LoVo (cell line): Measurements from ENCODE around the gene CALN1.
"Not testable (repeated sequence)": the region's sequence is repeated elsewhere in the genome, so short reads cannot be mapped to it uniquely, and the experiment has no call there.

Source experiments
- DNase-seq: peaks from one replicate; pipeline ENCODE4 v3.0.0-alpha.2; 2016; ENCODE audit warnings: low spot score

The CALN1 gene

DNA sequence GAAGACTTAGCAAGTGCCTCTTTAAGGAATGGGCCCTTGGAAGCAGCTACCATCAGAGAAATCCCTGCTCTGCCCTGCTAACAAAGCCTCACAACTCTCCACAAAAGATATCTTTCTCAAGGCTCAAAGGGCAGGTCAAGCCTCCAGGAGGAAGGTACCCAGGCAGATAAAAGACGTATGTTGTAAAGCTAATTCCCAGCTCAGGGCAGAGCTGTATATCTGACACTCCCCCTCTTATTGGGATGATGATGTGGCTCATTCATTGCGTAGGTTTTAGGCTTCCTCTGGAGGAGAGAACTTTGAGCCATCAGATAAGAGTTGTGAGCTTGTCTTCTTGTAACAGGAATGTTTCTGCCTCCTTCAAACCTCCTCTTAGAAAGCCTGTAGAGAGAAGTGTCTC, 145.4 kb downstream of the CALN1 start:
- DNase-seq: no peak

DNA sequence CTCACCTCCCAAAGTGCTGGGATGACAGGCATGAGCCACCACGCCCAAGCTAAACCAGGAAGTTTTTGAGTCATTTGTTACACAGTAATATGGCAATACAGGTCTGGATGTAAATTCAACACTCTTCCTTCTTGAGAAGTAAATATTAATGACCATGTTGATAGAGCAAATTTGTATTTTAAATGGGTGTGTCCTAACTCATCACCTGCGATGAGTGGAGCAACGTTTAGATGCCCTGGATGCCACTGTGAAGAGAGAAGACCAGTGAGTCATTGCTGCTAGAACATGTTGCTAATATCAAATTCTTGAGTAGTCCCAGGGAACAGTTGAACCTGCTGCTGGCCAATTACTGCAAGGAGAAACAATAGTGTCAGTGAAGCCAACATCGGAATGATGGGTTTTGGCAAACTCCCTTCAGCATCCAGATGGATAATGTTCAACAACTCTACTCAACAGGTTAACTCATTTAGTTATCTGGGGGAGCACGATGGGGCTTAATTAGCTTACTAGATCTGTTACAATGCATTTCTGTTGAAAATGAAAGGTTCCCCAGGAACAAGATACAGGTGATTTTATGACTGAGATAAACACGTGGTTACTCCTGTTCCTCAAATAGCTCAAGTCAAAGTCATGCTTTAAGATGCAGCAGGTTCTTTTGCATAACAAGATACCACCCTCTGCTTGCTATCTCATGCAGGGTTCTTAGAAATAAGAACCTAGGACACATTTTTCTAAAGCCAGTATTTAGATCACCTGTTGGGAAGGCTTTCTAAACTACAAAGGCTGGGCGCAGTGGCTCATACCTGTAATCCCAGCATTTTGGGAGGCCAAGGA, 146.8 kb downstream of the CALN1 start:
- no peak for DNase-seq

DNA sequence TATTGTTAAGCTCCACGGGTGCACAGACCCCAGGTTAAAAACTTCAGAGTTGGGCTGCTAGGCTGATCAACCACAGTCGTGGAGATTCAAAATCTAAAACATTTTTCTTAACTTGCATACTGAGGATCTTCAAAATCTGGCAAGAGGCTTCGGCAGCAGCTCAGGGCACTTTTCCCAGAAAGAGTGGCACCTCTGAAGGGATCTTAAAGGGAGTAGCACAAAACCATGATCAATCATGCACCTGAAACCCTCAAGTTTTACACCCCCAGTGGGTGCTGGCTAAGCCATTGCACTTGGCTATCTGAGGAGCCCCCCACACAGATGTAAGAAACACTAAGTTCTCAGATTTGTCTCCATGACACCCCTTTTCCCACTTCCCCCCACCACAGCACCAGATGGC, 151.7 kb downstream of the CALN1 start:
- DNase-seq: no peak

DNA sequence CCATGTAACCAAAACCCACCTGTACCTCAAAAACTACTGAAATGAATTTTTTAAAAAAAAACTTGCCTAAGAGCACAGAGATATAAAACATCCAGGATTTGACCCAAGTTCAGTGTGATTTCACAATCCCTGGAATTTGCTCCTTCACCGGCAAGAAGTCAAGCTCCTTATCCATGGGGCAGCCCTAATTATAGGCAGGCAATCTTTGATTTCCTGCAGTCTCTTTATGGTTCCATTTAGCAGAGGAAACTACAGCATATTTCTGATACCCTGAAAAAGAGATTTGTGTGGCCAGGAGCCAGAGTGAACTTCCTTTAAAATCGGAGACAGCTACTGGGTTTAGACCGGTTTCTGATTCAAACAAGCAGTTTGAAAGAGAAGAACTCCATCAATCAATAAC, 154.1 kb downstream of the CALN1 start:
- DNase-seq: no peak

DNA sequence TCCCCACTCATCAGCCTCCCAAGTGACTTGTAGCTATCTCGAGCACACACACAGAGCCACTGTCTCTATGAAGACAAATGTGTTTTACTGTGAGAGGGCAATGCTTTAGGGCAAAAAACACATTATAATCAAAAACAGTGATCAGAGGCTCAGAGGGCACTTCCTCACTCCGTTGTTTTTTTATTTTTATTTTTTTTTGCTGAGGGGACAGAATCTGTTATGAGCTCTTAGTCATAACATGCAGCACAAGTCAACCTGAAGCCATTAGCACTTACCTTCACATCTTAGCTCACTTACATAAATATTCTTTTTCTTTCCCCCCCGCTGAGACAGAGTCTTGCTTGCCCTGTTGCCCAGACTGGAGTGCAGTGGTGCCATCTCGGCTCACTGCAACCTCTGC, 157.7 kb downstream of the CALN1 start:
- DNase-seq: no peak

DNA sequence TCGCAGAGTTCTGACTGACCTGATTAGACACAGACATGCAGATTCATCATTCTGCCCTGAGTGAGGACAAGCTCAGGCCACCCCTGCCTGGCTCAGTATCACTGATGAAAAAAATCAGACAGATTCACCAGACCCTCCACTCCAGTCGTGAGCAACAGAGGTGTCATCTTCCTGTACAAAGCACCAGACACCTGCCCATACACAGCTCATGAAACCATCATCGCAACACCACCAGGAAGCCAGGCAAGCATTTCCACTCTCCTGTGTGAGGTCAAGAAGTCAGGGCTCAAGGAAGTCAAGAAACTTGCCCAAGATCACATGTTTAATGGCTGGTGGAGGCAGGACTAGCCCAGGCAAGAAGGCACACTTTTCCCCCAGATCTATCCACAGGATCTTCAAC, 163.0 kb downstream of the CALN1 start:
- no peak for DNase-seq

DNA sequence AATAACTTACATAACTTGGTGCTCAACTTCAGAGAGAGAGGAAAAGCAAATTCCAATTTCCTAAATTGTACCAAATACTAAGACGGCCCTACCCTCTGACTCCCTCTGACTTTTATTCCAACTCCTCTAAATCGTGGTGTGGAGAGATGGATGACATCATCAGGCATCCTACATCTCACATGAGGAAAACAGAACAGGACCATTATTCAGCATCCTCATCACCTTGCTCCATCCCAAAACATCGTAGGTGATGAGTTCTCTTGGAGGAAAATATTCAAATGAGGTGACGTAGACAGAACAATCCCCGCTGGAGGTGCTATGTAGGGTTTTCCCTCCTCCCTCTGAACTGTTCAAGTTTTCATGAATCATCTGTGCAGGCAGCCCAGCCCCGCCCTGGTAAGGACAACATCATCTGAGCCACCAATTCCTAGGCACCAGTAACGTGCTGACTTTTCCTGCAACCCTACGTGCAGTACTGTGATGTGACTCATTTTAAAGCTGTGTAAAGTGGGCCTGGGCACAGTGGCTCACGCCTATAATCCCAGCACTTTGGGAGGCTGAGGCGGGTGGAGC, 167.2 kb downstream of the CALN1 start:
- peak; percentile 32 for DNase-seq

DNA sequence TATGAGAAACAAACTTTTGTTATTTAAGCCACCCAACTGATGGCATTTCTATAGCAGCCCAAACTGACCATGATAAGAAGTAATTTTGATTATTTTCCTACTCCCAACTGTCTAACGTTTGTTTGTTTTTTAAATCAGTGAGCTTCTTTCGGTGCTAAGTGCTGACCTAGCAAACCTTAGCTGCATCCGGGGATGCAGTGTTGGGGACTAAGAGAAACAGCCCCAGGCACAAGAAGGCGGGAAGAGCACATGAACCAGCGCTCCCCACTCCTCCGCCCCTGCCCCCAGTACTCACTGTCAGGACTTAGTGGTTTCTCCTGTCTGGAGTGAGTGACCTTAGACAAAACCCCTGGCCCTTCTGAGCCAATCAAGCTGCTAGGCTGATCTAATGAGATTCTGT, 168.8 kb downstream of the CALN1 start:
- DNase-seq: no peak

DNA sequence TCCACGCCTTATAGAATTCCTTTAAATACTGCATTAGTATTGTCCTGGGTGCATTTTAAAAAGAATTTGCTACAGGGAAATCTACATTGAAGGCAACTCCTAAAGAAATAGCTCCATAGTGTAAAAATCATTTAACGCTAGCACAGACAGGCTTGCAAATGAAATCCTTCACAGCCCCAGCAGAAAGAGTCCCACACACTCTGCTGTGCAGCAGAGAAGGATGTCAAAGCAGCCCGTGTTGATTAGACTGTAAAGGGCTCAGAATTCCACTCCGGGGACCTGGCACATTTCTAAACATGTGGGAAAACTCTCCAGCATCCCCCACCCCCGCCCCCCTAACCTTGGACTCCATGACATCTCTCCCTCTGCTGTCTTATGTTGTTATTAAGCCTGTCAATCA, 176.8 kb downstream of the CALN1 start:
- DNase-seq: no peak

DNA sequence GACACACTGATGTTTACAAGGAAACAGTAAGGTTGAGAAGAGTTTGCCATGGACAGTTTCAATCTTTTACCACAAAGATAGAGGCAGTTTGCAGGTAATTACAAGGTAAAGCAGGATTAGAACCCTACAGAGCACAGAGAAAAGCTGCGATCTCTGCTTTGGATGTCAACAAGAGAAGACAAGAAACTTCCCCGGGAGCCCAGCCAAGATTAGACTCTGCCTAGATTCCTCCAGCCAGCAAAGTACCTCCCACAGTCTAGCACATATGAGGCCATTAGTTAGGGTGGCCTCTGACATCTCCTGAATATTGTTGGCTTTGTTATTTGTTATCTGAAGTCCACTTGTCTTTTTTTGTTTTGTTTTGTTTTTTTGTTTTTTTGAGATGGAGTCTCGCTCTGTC, 178.1 kb downstream of the CALN1 start:
- no peak for DNase-seq

DNA sequence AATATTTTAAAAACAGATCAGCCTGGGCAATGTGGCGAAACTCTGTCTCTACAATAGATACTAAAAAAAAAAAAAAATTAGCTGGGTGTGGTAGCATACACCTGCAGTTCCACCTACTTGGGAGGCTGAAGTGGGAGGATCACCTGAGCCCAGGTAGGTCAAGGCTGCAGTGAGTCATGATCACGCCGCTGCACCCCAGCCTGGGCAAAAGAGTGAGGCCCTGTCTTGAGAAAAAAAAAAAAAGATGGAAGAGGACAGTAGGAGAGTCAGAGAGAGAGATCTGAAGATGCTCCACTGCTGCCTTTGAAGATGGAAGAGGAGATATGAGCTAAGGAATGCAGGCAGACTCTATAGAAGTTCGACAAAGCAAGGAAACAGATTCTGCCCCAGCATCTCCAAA, 181.9 kb downstream of the CALN1 start:
- DNase-seq: no peak

DNA sequence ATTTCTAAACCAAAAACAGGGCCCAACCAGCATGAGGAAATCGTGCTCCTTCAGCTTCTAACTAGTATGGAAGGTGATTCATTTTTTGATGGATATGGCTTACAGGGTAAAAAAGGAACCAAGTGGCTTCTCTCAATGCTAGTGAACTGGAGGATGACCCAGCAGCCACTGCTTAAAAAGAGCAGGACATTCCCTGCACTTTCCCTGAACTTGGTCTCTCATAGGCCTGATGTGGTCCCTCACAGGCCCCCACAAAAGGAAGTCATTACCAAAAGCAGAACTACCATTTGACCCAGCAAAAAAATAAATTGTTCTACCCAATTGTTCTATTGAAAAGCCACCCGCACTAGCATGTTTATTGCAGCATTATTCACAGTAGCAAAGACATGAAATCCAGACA, 188.8 kb downstream of the CALN1 start:
- DNase-seq: no peak

DNA sequence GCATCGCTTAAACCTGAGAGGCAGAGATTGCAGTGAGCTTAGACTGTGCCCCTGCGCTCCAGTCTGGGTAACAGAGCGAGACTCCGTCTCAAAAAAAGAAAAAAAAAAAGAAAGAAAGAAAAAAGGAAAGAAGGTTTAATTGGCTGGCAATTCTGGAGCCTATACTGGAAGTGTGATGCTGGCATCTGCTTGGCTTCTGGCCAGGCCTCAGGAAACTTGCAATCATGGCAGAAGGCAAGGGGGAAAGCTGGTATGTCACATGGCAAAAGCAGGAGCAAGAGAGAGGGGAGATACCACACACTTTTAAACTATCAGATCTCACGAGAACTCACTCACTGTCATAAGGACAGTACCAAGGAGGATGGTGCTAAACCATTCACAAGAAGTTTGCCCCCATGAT, 190.0 kb downstream of the CALN1 start:
- DNase-seq: no peak

DNA sequence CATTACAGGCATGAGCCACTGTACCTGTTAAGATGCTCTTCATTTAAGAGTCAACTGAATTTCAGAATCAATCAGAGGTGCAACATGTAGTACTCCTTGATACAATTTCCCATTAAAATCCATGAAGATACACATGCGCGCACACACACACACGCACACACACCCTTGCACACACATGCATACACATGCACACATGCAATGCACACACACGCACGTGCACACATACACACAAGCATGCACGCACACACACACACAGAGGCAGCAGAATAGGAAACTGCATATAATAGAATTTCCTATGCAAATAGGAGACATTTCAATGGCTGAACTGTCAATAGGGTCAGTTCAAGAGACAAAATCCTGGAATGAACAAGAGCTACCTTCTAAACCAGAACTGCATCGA, 192.6 kb downstream of the CALN1 start:
- no peak for DNase-seq

DNA sequence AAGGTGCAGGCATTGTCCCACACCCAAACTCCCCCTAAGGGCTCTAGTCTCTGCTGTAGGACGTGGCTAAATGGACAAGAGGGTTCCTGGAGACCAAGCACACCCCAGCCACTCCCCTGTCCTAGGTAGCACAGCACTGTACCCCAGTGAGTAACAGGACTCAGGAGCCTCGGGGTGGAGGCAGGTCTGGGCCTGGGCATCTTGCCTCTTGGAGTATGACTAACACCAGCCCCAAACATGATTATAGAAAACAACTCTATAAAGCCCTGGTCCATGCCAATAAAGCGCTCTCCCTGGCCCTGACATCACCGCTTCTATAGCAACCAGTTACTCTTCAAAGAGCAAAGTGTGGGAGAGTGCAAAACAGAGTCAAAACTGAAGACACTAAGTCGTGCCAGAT, 195.0 kb downstream of the CALN1 start:
- peak; percentile 42 for DNase-seq

DNA sequence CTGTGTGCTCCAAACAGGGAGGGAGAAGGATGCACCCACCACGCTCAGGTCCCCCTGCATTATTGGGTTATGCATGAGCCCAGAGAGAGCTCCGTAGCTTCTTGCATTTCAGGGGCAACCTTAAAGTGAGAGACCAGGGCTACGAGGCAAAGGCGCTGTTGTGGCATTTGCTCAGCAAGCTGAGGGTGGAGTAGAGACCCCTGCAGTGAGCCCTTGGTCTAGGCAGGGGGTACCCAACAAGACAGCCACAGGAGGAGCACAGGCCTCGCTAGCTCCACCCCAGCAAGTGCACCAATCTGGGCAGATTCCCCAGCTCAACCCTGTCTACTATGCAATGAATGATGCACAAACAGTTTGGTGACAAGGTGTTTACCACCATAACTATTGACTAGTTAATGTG, 198.4 kb downstream of the CALN1 start:
- DNase-seq: no peak

DNA sequence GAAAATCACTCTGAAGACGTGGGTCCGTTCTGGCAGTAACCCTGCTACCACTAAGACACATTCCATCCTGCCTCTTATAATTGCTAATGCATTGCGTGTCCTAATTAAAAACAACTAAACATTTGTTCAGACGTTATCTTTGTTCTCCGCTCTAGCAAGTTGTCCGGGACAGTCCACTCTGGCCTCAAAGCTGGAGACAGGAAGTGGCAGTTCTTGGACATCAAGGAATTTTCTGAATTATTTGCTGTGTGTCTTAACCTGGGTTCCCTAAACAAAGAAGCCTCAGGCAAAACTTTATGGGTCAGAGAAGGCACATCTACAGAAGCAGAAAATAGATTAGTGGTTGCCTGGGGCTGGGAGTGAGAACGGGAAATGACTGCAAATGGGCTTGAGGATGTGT, 199.1 kb downstream of the CALN1 start:
- no peak for DNase-seq

DNA sequence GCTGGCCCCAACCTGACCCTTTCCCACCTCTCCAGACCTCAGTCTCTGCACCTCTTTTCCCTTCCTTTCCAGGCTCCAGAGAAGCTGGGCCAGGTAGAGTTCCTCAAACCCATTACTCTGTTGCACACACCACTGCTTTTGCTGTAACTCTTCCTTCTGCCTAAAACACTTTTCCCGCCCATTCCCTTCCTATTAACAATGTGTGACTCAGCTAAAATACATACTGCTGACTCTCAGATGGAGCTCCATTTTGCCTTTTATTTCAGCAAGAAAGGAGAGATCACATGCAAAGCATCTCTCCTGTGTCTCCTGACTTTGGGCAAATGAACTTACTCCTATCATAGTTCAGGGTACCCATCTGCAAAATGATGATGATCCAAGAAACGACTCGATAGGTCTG, 201.0 kb downstream of the CALN1 start:
- DNase-seq: no peak

DNA sequence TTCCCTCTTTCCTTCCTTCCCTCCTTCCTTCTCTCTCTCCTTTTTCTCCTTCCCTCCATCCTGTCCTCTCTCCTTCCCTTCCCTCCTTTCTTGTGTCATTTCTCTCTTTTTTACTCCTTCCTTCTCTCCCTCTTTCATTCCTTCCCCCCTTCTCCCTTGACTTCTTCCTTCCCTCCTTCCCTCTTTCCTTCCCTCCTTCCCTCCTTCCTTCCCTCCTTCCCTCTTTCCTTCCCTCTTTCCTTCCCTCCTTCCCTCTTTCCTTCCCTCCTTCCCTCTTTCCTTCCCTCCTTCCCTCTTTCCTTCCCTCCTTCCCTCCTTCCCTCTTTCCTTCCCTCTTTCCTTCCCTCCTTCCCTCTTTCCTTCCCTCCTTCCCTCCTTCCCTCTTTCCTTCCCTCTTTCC, 203.1 kb downstream of the CALN1 start:
- DNase-seq: not testable (repeated sequence)

DNA sequence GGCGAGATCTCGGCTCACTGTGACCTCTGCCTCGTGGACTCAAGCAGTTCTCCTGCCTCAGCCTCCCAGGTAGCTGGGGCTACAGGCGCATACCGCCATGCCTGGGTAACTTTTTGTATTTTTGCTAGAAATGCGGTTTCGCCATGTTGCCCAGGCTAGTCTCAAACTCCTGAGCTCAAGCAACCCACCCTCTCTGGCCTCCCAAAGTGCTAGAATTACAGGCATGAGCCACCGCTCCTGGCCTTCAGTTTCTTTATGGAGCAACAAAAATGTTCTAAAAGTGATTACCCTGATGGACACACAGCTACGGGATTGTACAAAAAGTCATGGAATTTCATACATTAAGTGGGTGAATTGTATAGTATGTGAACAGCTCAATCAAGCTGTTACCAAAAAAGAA, 216.0 kb downstream of the CALN1 start:
- DNase-seq: no peak

DNA sequence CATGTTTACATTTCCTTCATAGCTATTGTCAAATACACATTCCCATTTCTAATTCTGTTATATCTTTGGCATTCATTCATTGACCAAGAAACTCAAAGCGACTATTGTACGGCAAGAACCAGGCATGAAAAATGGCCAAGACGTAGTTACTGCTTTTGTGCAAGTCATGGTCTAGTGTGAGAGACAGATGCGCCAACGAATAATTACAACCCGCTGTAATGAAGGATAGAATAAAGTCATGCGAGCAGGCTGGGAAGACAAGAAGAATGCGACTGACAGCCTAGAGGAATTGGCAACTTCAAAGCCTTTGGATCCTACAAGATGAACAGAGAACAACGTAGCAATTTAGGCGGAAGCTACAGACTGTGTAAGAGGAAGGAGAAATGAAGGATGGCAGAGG, 221.2 kb downstream of the CALN1 start:
- no peak for DNase-seq

DNA sequence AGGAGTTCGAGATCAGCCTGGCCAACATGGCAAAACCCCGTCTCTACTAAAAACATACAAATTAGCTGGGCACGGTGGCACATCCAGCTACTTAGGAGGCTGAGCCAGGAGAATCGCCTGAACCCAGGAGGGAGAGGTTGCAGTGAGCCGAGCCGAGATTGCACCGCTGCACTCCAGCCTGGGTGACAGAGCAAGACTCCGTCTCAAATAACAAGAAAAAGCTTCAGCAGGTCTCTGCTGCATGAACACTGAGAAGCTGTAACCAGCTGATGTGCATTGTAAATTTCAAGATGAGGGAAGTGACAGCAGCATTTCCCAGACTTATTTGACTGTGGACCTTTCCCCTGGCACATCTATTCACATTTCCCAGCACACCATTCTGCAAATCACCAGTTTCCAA, 222.0 kb downstream of the CALN1 start:
- no peak for DNase-seq

DNA sequence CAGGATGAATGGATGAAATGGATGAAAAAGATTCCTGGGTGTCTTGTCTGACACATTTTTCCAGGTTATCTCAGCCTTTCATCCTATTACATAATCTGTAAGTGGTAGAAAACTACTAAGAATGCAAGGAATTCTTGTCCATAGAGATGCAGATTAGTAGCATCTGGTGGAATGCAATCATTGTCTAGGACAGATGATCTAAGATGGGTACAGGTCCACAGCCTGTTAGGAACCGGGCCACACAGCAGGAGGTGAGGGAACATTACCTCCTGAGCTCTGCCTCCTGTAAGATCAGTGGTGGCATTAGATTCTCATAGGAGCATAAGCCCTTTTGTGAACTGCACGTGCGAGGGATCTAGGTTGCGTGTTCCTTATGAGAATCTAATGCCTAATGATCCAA, 225.0 kb downstream of the CALN1 start:
- no peak for DNase-seq

DNA sequence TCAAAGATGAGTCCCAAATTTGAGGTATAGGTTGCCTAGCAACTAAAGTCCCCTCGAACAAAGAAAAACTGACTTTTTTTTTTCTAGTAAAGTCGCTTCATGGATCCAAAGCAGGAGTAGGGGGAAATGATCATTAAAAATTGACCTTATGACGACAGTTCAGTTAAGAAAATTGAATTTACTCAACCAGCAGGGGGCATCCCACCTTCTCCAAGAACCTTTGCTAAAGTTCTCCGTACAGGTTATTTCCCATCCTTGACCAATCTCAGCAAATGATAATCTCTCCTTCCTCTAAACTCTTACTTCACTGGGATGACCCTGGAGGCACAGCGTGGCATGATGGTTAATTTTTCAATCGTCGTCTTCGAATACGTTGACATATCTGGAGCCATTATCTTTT, 228.3 kb downstream of the CALN1 start:
- DNase-seq: no peak
